Medulla oblongata (tissue), 1 donor: ENCODE measurements around the gene INPP4A.
A peak's percentile ranks its signal among the peaks of the same experiment; 100 is the strongest.
"Not testable (repeated sequence)": the region's sequence is repeated elsewhere in the genome, so short reads cannot be mapped to it uniquely, and the experiment has no call there.

Experiments used
- DNase-seq: peaks from one replicate; pipeline ENCODE4 v3.0.0-alpha.2; 2015; ENCODE audit errors: extremely low spot score

INPP4A gene

GRCh38 chr2:98583816-98584618 is 139.4 kb downstream of the INPP4A start:
- DNase-seq: no peak

GRCh38 chr2:98585386-98585785 is 140.7 kb downstream of the INPP4A start:
- no peak for DNase-seq

GRCh38 chr2:98586551-98587140 is 142.0 kb downstream of the INPP4A start:
- DNase-seq: no peak

- DNase-seq: no peak
These were observed 144.3 kb downstream of the INPP4A start for GRCh38 chr2:98588880-98589431.

- no peak for DNase-seq
These were observed 144.8 kb downstream of the INPP4A start for GRCh38 chr2:98589489-98589888.

GRCh38 chr2:98592565-98592964 is 147.9 kb downstream of the INPP4A start:
- DNase-seq: no peak

GRCh38 chr2:98594665-98595064 is 150.0 kb downstream of the INPP4A start:
- DNase-seq: not testable (repeated sequence)

- no peak for DNase-seq
These were observed 154.2 kb downstream of the INPP4A start for GRCh38 chr2:98598781-98599428.

GRCh38 chr2:98601532-98602132 is 157.0 kb downstream of the INPP4A start:
- DNase-seq: no peak

GRCh38 chr2:98604547-98604946 is 159.9 kb downstream of the INPP4A start:
- DNase-seq: no peak

- DNase-seq: no peak
These were observed 160.4 kb downstream of the INPP4A start for GRCh38 chr2:98605076-98605475.

- no peak for DNase-seq
These were observed 161.8 kb downstream of the INPP4A start for GRCh38 chr2:98606431-98606830.

- no peak for DNase-seq
These were observed 162.4 kb downstream of the INPP4A start for GRCh38 chr2:98607104-98607503.

GRCh38 chr2:98607741-98608115 is 163.1 kb downstream of the INPP4A start:
- DNase-seq: peak; percentile 7

GRCh38 chr2:98608116-98608961 is 163.7 kb downstream of the INPP4A start, which contains the start of the genes COA5 and UNC50:
TSS of gene COA5 (minus strand) at chr2:98608512. CDS start at chr2:98608405, 107 bp downstream.
TSS of gene UNC50 (plus strand) at chr2:98608589. CDS start at chr2:98609760, 1,171 bp downstream.
- peak; percentile 89 for DNase-seq

- peak; percentile 16 for DNase-seq
These were observed 164.4 kb downstream of the INPP4A start for GRCh38 chr2:98608962-98609604.

GRCh38 chr2:98614024-98614739 is 169.5 kb downstream of the INPP4A start:
- DNase-seq: no peak

- no peak for DNase-seq
These were observed 170.8 kb downstream of the INPP4A start for GRCh38 chr2:98615481-98615880.

GRCh38 chr2:98617149-98617548 is 172.5 kb downstream of the INPP4A start:
- no peak for DNase-seq

- no peak for DNase-seq
These were observed 179.0 kb downstream of the INPP4A start for GRCh38 chr2:98623657-98624056.
